CD14-positive monocyte (primary cell): ENCODE data around the gene GRIK4. TPM values are rescaled to one million over a fixed set of nuclear protein-coding genes. Genes with fewer than 3 reads are reported as not detected.

Source experiments
- DNase-seq, 3 donors: peaks; one replicate each; pipeline ENCODE4 v3.0.0-alpha.2; 2011 to 2022
- H2AFZ ChIP-seq: 2 replicates; pipeline ENCODE4 v1.6.0; 2012; ENCODE audit warnings: mild to moderate bottlenecking, low read depth, low read length, inconsistent platforms; ENCODE audit not compliant: insufficient read depth, poor library complexity, severe bottlenecking
- H3K27ac ChIP-seq, 2 donors: 1 replicate in 1 of 2; 2 replicates in 1 of 2; pipeline ENCODE4 v1.5.1; 2012 to 2013; ENCODE audit warnings: low read length in 2 of 2, control low read depth in 1 of 2, inconsistent platforms in 1 of 2, low read depth in 1 of 2, mild to moderate bottlenecking in 1 of 2
- H3K27me3 ChIP-seq, 2 donors: one replicate each; pipeline versions ENCODE4 v1.6.0 to v1.6.1; 2011 to 2013; ENCODE audit warnings: low read length in 2 of 2; ENCODE audit not compliant: control insufficient read depth in 2 of 2, insufficient read depth in 2 of 2
- H3K36me3 ChIP-seq, 2 donors: replicated peaks in 1 of 2; 1 replicate in 1 of 2; 2 replicates in 1 of 2; pipeline versions ENCODE4 v1.5.1 to v1.6.1; 2012 to 2013; ENCODE audit warnings: low read length in 2 of 2, control low read depth in 1 of 2, inconsistent platforms in 1 of 2, mild to moderate bottlenecking in 1 of 2; ENCODE audit not compliant: insufficient read depth in 2 of 2, control insufficient read depth in 1 of 2
- H3K4me1 ChIP-seq, 2 donors: 1 replicate in 1 of 2; 2 replicates in 1 of 2; pipeline versions ENCODE4 v1.5.1 to v1.6.1; 2012 to 2013; ENCODE audit warnings: low read length in 2 of 2, control low read depth in 1 of 2, inconsistent platforms in 1 of 2, mild to moderate bottlenecking in 1 of 2, moderate library complexity in 1 of 2; ENCODE audit not compliant: insufficient read depth in 2 of 2, control insufficient read depth in 1 of 2
- H3K4me2 ChIP-seq: replicated peaks from 2 replicates; pipeline ENCODE3; 2012; ENCODE audit warnings: low read length, moderate library complexity, mild to moderate bottlenecking; ENCODE audit not compliant: poor library complexity, severe bottlenecking; ENCODE audit errors: extremely low read depth
- H3K4me3 ChIP-seq, 3 experiments: fragments of 200-600 bp in 1 of 3; sonication (generic) in 1 of 3; replicated peaks in 1 of 3; 1 replicate in 2 of 3; 2 replicates in 1 of 3; pipeline ENCODE4 v1.5.1; 2011 to 2013; ENCODE audit warnings: low read length in 3 of 3, mild to moderate bottlenecking in 3 of 3, control low read depth in 2 of 3, low read depth in 2 of 3, inconsistent platforms in 1 of 3, moderate library complexity in 1 of 3
- H3K79me2 ChIP-seq: 2 replicates; pipeline ENCODE4 v1.6.0; 2012; ENCODE audit warnings: mild to moderate bottlenecking, control low read depth, inconsistent platforms, low read length, moderate library complexity; ENCODE audit not compliant: insufficient read depth
- H3K9ac ChIP-seq: 2 replicates; pipeline ENCODE4 v1.6.0; 2017; ENCODE audit warnings: low read length, mild to moderate bottlenecking; ENCODE audit not compliant: insufficient read depth, poor library complexity, severe bottlenecking
- H3K9me3 ChIP-seq, 2 donors: replicated peaks in 1 of 2; 1 replicate in 1 of 2; 2 replicates in 1 of 2; pipeline versions ENCODE4 v1.5.1 to v1.6.1; 2012 to 2013; ENCODE audit warnings: low read length in 2 of 2, control low read depth in 1 of 2; ENCODE audit not compliant: control insufficient read depth in 1 of 2, insufficient read depth in 1 of 2
- H4K20me1 ChIP-seq: 2 replicates; pipeline ENCODE4 v1.6.0; 2012; ENCODE audit warnings: mild to moderate bottlenecking, low read length, control low read depth, moderate library complexity; ENCODE audit not compliant: insufficient read depth
- H3K27ac Mint-ChIP-seq, 7 donors: one replicate each; pipeline ENCODE4 v1.8.0; 2020; ENCODE audit warnings: mild to moderate bottlenecking in 7 of 7, mixed read lengths in 7 of 7, moderate library complexity in 6 of 7, inconsistent platforms in 2 of 7
- H3K27me3 Mint-ChIP-seq, 3 donors: one replicate each; pipeline ENCODE4 v1.8.0; 2021 to 2022; ENCODE audit warnings: low read depth in 3 of 3, mild to moderate bottlenecking in 3 of 3, mixed read lengths in 3 of 3, moderate library complexity in 3 of 3, inconsistent platforms in 1 of 3
- H3K36me3 Mint-ChIP-seq, 2 donors: one replicate each; pipeline ENCODE4 v1.8.0; 2020; ENCODE audit warnings: mixed read lengths in 2 of 2, inconsistent platforms in 1 of 2, mild to moderate bottlenecking in 1 of 2
- H3K4me1 Mint-ChIP-seq: one replicate; pipeline ENCODE4 v1.8.0; 2020; ENCODE audit warnings: mild to moderate bottlenecking, mixed read lengths
- H3K4me3 Mint-ChIP-seq, 2 donors: one replicate each; pipeline ENCODE4 v1.8.0; 2020; ENCODE audit warnings: mild to moderate bottlenecking in 2 of 2, mixed read lengths in 2 of 2, moderate library complexity in 1 of 2
- H3K9me3 Mint-ChIP-seq, 7 donors: one replicate each; pipeline ENCODE4 v1.8.0; 2020 to 2022; ENCODE audit warnings: mixed read lengths in 7 of 7, mild to moderate bottlenecking in 6 of 7, moderate library complexity in 6 of 7, inconsistent platforms in 2 of 7
- CTCF ChIP-seq: fragments of 200-600 bp; IDR thresholded peaks from one replicate; pipeline ENCODE4 v1.8.0; 2022; ENCODE audit warnings: antibody characterized with exemption, mild to moderate bottlenecking
- WGBS: methylation state at CpG from one replicate; pipeline ENCODE4 v1.1.5; 2013; ENCODE audit warnings: missing lambda C conversion rate; ENCODE audit not compliant: insufficient coverage; 5-methylcytosine and 5-hydroxymethylcytosine counted together
- intact Hi-C, 2 donors: fragments of 100-400 bp; cut with micrococcal nuclease; formaldehyde crosslinking; loops; one replicate each; pipeline versions ENCODE4 v1.15.0 to v1.15.1; 2023
- polyA plus RNA-seq, 3 donors: library from polyadenylated mRNA; depleted of rRNA in 1 of 3; unstranded in 2 of 3; stranded (reverse) in 1 of 3; fragments of 300-500 nt in 2 of 3; fragments of >200 nt in 1 of 3; fragmentation: Illumina TruSeq in 2 of 3; gene quantifications; 1 replicate in 2 of 3; 2 replicates in 1 of 3; pipeline ENCODE4 v1.2.3, GENCODE V29; 2012 to 2021

GRIK4 gene
- polyA plus RNA-seq, 3 donors = not detected

- no peak overlapping the region for H3K27ac Mint-ChIP-seq
- Histone ChIP-seq H3K9ac (no peak overlapping the region), H3K36me3 (no peaks in the 10 kb centered on the region), H3K4me1 (peaks cover 0 to 8% of the 10 kb centered on the region in 2 donors), H3K27me3 (no peaks in the 10 kb centered on the region), H2AFZ (no peak overlapping the region), H4K20me1 (no peaks in the 10 kb centered on the region), H3K79me2 (no peaks in the 10 kb centered on the region), H3K27ac (no peak overlapping the region), H3K9me3 (no peaks in the 10 kb centered on the region), H3K4me2 (no peak overlapping the region), H3K4me3 (no peak overlapping the region)
- WGBS = 88% methylated on average over 9 of the region's 10 CpGs
- no peak for TF ChIP-seq CTCF
- H3K27me3 Mint-ChIP-seq = peaks cover 1 to 3% (median 2%) of the 10 kb centered on the region in 3 donors
- no peaks in the 10 kb centered on the region for H3K9me3 Mint-ChIP-seq
- intact Hi-C loops = no loop called here
- H3K4me1 Mint-ChIP-seq = peaks cover 10% of the 10 kb centered on the region
- no peaks in the 10 kb centered on the region for H3K36me3 Mint-ChIP-seq
- no peak for DNase-seq
- H3K4me3 Mint-ChIP-seq = no peak overlapping the region
These were observed 395.2 kb downstream of the GRIK4 start for GRCh38 chr11:120906766-120907165.

GRCh38 chr11:120907971-120908370 lies 396.4 kb downstream of the GRIK4 start:
- Histone ChIP-seq H3K4me1 (peaks cover 0 to 8% of the 10 kb centered on the region in 2 donors), H3K27me3 (no peaks in the 10 kb centered on the region), H3K9ac (no peak overlapping the region), H3K4me2 (no peak overlapping the region), H3K9me3 (no peaks in the 10 kb centered on the region), H3K4me3 (no peak overlapping the region), H3K79me2 (no peaks in the 10 kb centered on the region), H2AFZ (no peak overlapping the region), H3K36me3 (no peaks in the 10 kb centered on the region), H4K20me1 (no peaks in the 10 kb centered on the region), H3K27ac (no peak overlapping the region)
- Mint-ChIP-seq H3K27me3 (peaks cover 1 to 5% (median 4%) of the 10 kb centered on the region in 3 donors), H3K36me3 (no peaks in the 10 kb centered on the region), H3K4me1 (peaks cover 10% of the 10 kb centered on the region), H3K27ac (peak overlapping the region in 1 of 7 donors; percentile 2), H3K4me3 (no peak overlapping the region), H3K9me3 (no peaks in the 10 kb centered on the region)
- DNase-seq = no peak
- intact Hi-C loops = no loop called here
- TF ChIP-seq CTCF = no peak
- 86% methylated on average over 1 of the region's 1 CpG for WGBS
